Mesenchymal stem cell (in vitro differentiated cells and primary cell): ENCODE results near the gene NEDD4L.

Experiments
- DNase-seq: peaks from one replicate; pipeline ENCODE4 v3.0.0-alpha.2; 2013
- H2AFZ ChIP-seq: one replicate; pipeline ENCODE4 v1.6.1; 2013; ENCODE audit warnings: low read depth, mild to moderate bottlenecking, control low read depth, inconsistent platforms, low read length, moderate library complexity
- H2AK5ac ChIP-seq: 2 replicates; pipeline ENCODE4 v1.6.1; 2013; ENCODE audit warnings: low read length, moderate library complexity, mild to moderate bottlenecking, inconsistent platforms; ENCODE audit not compliant: severe bottlenecking
- H2BK120ac ChIP-seq: one replicate; pipeline ENCODE4 v1.6.1; 2013; ENCODE audit warnings: low read depth, mild to moderate bottlenecking, inconsistent platforms, low read length, moderate library complexity
- H2BK12ac ChIP-seq, 2 experiments: one replicate each; pipeline ENCODE4 v1.6.1; 2013; ENCODE audit warnings: inconsistent platforms in 2 of 2, low read length in 2 of 2, mild to moderate bottlenecking in 2 of 2, moderate library complexity in 2 of 2, control low read depth in 1 of 2
- H2BK15ac ChIP-seq: one replicate; pipeline ENCODE4 v1.6.1; 2013; ENCODE audit warnings: mild to moderate bottlenecking, low read depth, inconsistent platforms; ENCODE audit not compliant: poor library complexity, severe bottlenecking
- H2BK5ac ChIP-seq: 2 replicates; pipeline ENCODE4 v1.6.1; 2013; ENCODE audit warnings: low read depth, mild to moderate bottlenecking, low read length, control low read depth, inconsistent platforms; ENCODE audit not compliant: poor library complexity, severe bottlenecking
- H3K14ac ChIP-seq, 2 experiments: one replicate each; pipeline ENCODE4 v1.6.1; 2013; ENCODE audit warnings: inconsistent platforms in 2 of 2, low read length in 2 of 2, control low read depth in 1 of 2, mild to moderate bottlenecking in 1 of 2, moderate library complexity in 1 of 2
- H3K18ac ChIP-seq, 2 experiments: one replicate each; pipeline ENCODE4 v1.6.1; 2013; ENCODE audit warnings: inconsistent platforms in 2 of 2, low read length in 2 of 2, control low read depth in 1 of 2, low read depth in 1 of 2, mild to moderate bottlenecking in 1 of 2
- H3K23ac ChIP-seq, 2 experiments: one replicate each; pipeline ENCODE4 v1.6.1; 2013; ENCODE audit warnings: inconsistent platforms in 2 of 2, low read length in 2 of 2, mild to moderate bottlenecking in 2 of 2, moderate library complexity in 2 of 2, control low read depth in 1 of 2
- H3K27ac ChIP-seq: 2 replicates; pipeline ENCODE4 v1.5.1; 2013; ENCODE audit warnings: mild to moderate bottlenecking, moderate library complexity, low read length, control low read depth, inconsistent platforms; ENCODE audit not compliant: poor library complexity, severe bottlenecking
- H3K27me3 ChIP-seq, 2 experiments: 2 replicates each; pipeline versions ENCODE4 v1.6.1 to v1.7.0; 2013; ENCODE audit warnings: low read length in 2 of 2, mild to moderate bottlenecking in 2 of 2, moderate library complexity in 2 of 2, control low read depth in 1 of 2, inconsistent platforms in 1 of 2; ENCODE audit not compliant: control insufficient read depth in 1 of 2, insufficient read depth in 1 of 2
- H3K36me3 ChIP-seq, 2 experiments: 2 replicates each; pipeline versions ENCODE4 v1.6.1 to v1.7.0; 2013; ENCODE audit warnings: low read length in 2 of 2, control low read depth in 1 of 2, inconsistent platforms in 1 of 2, low read depth in 1 of 2, mild to moderate bottlenecking in 1 of 2; ENCODE audit not compliant: insufficient read depth in 2 of 2, control insufficient read depth in 1 of 2
- H3K4ac ChIP-seq, 2 experiments: one replicate each; pipeline ENCODE4 v1.6.1; 2013; ENCODE audit warnings: inconsistent platforms in 2 of 2, low read length in 2 of 2, mild to moderate bottlenecking in 2 of 2, moderate library complexity in 2 of 2, control low read depth in 1 of 2, low read depth in 1 of 2
- H3K4me1 ChIP-seq: 2 replicates; pipeline ENCODE4 v1.6.1; 2013; ENCODE audit warnings: low read depth, low read length, control low read depth; ENCODE audit not compliant: control insufficient read depth, insufficient read depth
- H3K4me2 ChIP-seq: 2 replicates; pipeline ENCODE4 v1.6.1; 2013; ENCODE audit warnings: low read length, mild to moderate bottlenecking, inconsistent platforms; ENCODE audit not compliant: poor library complexity, severe bottlenecking
- H3K4me3 ChIP-seq, 2 experiments: 2 replicates each; pipeline versions ENCODE4 v1.5.1 to v1.7.0; 2013; ENCODE audit warnings: low read length in 2 of 2, mild to moderate bottlenecking in 2 of 2, control low read depth in 1 of 2, low read depth in 1 of 2; ENCODE audit not compliant: insufficient read depth in 1 of 2
- H3K79me1 ChIP-seq: replicated peaks from 2 replicates; pipeline ENCODE4 v1.6.1; 2013; ENCODE audit warnings: mild to moderate bottlenecking, control low read depth, low read length, inconsistent platforms; ENCODE audit not compliant: poor library complexity, severe bottlenecking
- H3K9ac ChIP-seq: 2 replicates; pipeline ENCODE4 v1.7.0; 2013; ENCODE audit warnings: mild to moderate bottlenecking, low read length, moderate library complexity
- H3K9me3 ChIP-seq: 2 replicates; pipeline ENCODE4 v1.7.0; 2013; ENCODE audit warnings: mild to moderate bottlenecking, low read length; ENCODE audit not compliant: control insufficient read depth
- H4K8ac ChIP-seq: one replicate; pipeline ENCODE4 v1.6.1; 2013; ENCODE audit warnings: inconsistent platforms, mild to moderate bottlenecking, low read length, moderate library complexity
- H4K91ac ChIP-seq: one replicate; pipeline ENCODE4 v1.6.1; 2013; ENCODE audit warnings: mild to moderate bottlenecking, low read length, inconsistent platforms
- WGBS: methylation state at CpG from one replicate; pipeline ENCODE4 v1.1.7; 2013; ENCODE audit warnings: mixed read lengths; 5-methylcytosine and 5-hydroxymethylcytosine counted together

The NEDD4L gene

GRCh38 chr18:58101291-58101794 lies 57.3 kb downstream of the NEDD4L start:
- H2BK120ac ChIP-seq: no peak overlapping the region
- H3K79me1 ChIP-seq: peaks cover 13% of the 10 kb centered on the region
- H2BK5ac ChIP-seq: no peak overlapping the region
- H3K27ac ChIP-seq: no peak overlapping the region
- no peak overlapping the region for H4K91ac ChIP-seq
- 95% methylated on average over 9 of the region's 10 CpGs for WGBS
- no peak overlapping the region for H3K4me2 ChIP-seq
- H3K4me3 ChIP-seq: no peak overlapping the region
- H3K9me3 ChIP-seq: no peaks in the 10 kb centered on the region
- H3K27me3 ChIP-seq: no peaks in the 10 kb centered on the region
- no peak for DNase-seq
- H3K23ac ChIP-seq: no peak overlapping the region
- no peak overlapping the region for H3K9ac ChIP-seq
- no peak overlapping the region for H3K14ac ChIP-seq
- no peak overlapping the region for H2AFZ ChIP-seq
- H3K4ac ChIP-seq: no peak overlapping the region
- H3K4me1 ChIP-seq: no peaks in the 10 kb centered on the region
- no peaks in the 10 kb centered on the region for H3K36me3 ChIP-seq
- no peak overlapping the region for H4K8ac ChIP-seq
- H2BK15ac ChIP-seq: no peak overlapping the region
- no peak overlapping the region for H2AK5ac ChIP-seq
- H3K18ac ChIP-seq: no peak overlapping the region
- H2BK12ac ChIP-seq: no peak overlapping the region

DNA sequence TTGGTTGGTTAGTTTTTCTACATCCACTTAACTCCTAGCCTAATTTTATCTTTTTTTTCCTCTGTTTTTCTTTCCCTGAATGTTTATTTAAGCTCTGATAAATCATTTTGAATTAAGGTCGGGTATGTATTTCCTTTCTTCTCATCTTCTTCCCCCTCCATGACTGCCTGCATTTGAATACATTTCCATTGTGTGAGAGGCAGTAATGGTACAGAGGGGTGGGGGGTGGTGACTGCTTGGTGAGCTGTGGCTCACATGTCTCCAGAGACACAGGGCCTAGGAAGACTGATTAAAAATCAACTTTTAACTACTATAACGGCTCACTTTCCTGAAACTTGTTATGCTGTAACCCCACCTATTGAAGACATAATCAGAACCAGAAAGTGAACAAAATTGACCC lies 58.0 kb downstream of the NEDD4L start:
- H2AK5ac ChIP-seq: no peak overlapping the region
- no peak overlapping the region for H3K14ac ChIP-seq
- no peak overlapping the region for H3K4ac ChIP-seq
- H3K36me3 ChIP-seq: no peaks in the 10 kb centered on the region
- no peak overlapping the region for H4K8ac ChIP-seq
- H2BK5ac ChIP-seq: no peak overlapping the region
- no peak overlapping the region for H2BK15ac ChIP-seq
- H3K18ac ChIP-seq: no peak overlapping the region
- WGBS: no CpG with 5 or more reads among the region's 2 CpGs
- H3K23ac ChIP-seq: no peak overlapping the region
- H2BK12ac ChIP-seq: no peak overlapping the region
- no peak overlapping the region for H3K4me3 ChIP-seq
- no peak overlapping the region for H4K91ac ChIP-seq
- no peak overlapping the region for H2BK120ac ChIP-seq
- H3K4me2 ChIP-seq: no peak overlapping the region
- DNase-seq: no peak
- H3K4me1 ChIP-seq: no peaks in the 10 kb centered on the region
- H3K79me1 ChIP-seq: peaks cover 14% of the 10 kb centered on the region
- no peaks in the 10 kb centered on the region for H3K9me3 ChIP-seq
- H3K9ac ChIP-seq: no peak overlapping the region
- H3K27me3 ChIP-seq: no peaks in the 10 kb centered on the region
- H2AFZ ChIP-seq: no peak overlapping the region
- H3K27ac ChIP-seq: no peak overlapping the region

- no peak overlapping the region for H2AFZ ChIP-seq
- H3K27ac ChIP-seq: no peak overlapping the region
- 94% methylated on average over 3 of the region's 3 CpGs for WGBS
- no peak overlapping the region for H3K14ac ChIP-seq
- H3K4me1 ChIP-seq: no peaks in the 10 kb centered on the region
- no peak overlapping the region for H3K4me2 ChIP-seq
- no peak overlapping the region for H3K18ac ChIP-seq
- no peak overlapping the region for H3K9ac ChIP-seq
- no peak overlapping the region for H2BK15ac ChIP-seq
- no peak overlapping the region for H4K91ac ChIP-seq
- H4K8ac ChIP-seq: no peak overlapping the region
- H2AK5ac ChIP-seq: no peak overlapping the region
- no peak overlapping the region for H2BK12ac ChIP-seq
- no peaks in the 10 kb centered on the region for H3K9me3 ChIP-seq
- H3K23ac ChIP-seq: no peak overlapping the region
- H3K79me1 ChIP-seq: peaks cover 14% of the 10 kb centered on the region
- no peak overlapping the region for H3K4ac ChIP-seq
- no peaks in the 10 kb centered on the region for H3K27me3 ChIP-seq
- no peak overlapping the region for H2BK5ac ChIP-seq
- H3K36me3 ChIP-seq: no peaks in the 10 kb centered on the region
- H3K4me3 ChIP-seq: no peak overlapping the region
- no peak for DNase-seq
- no peak overlapping the region for H2BK120ac ChIP-seq
These were observed 58.8 kb downstream of the NEDD4L start for GRCh38 chr18:58102875-58103274.

DNA sequence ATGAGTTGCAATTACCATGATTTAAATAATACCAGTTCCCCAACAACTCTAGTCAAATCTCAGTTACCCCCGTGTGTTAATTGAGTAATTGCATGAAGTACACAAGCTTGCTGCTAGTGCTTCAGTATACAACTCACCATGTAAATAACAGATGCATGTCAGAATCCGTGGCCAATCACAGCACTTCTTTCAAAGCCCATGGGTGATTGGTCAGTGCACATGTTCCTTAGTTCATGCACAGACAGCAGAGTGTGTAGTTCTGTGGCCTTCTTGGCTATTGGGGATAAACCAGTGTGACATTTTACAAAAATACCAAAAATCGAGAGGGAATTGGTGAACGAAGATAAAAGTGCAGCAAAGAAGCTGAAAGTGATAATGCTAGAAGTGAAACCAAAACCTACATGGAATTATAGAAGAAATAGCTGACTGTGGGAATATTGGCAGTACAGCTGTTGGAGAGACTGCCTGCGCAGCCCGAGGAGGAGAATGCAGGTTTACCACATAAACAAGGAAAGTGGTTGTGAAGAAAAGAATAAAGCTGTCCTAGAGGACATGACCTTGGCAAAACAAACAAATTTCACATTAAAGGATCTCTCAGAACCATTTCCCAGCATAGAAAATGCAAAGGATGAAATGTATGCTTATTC lies 59.4 kb downstream of the NEDD4L start:
- Histone ChIP-seq H2BK12ac (no peak overlapping the region), H2AFZ (no peak overlapping the region), H4K8ac (no peak overlapping the region), H2BK15ac (no peak overlapping the region), H3K4me1 (no peaks in the 10 kb centered on the region), H3K23ac (no peak overlapping the region), H2BK120ac (no peak overlapping the region), H3K18ac (no peak overlapping the region), H3K9ac (peak overlapping the region; percentile 20), H4K91ac (no peak overlapping the region), H3K4ac (no peak overlapping the region), H2AK5ac (no peak overlapping the region), H3K36me3 (no peaks in the 10 kb centered on the region), H2BK5ac (no peak overlapping the region), H3K27me3 (no peaks in the 10 kb centered on the region), H3K4me2 (no peak overlapping the region), H3K14ac (no peak overlapping the region), H3K27ac (no peak overlapping the region), H3K9me3 (no peaks in the 10 kb centered on the region), H3K4me3 (peak overlapping the region in 1 of 2 experiments; percentile 34), H3K79me1 (peaks cover 11% of the 10 kb centered on the region)
- WGBS: 81% methylated on average over 6 of the region's 6 CpGs
- DNase-seq: peak; percentile 8
